ENCODE data around the gene VIT.

The VIT gene

GRCh38 chr2:36808386-36809068, 112.0 kb downstream of the VIT start:
- no peak overlapping the region for H3K4me3 ChIP-seq (ENCODE audit: low read depth, low read length)
- DNase-seq (ENCODE audit: low read depth) = no peak
- TF ChIP-seq, protein P1, sequence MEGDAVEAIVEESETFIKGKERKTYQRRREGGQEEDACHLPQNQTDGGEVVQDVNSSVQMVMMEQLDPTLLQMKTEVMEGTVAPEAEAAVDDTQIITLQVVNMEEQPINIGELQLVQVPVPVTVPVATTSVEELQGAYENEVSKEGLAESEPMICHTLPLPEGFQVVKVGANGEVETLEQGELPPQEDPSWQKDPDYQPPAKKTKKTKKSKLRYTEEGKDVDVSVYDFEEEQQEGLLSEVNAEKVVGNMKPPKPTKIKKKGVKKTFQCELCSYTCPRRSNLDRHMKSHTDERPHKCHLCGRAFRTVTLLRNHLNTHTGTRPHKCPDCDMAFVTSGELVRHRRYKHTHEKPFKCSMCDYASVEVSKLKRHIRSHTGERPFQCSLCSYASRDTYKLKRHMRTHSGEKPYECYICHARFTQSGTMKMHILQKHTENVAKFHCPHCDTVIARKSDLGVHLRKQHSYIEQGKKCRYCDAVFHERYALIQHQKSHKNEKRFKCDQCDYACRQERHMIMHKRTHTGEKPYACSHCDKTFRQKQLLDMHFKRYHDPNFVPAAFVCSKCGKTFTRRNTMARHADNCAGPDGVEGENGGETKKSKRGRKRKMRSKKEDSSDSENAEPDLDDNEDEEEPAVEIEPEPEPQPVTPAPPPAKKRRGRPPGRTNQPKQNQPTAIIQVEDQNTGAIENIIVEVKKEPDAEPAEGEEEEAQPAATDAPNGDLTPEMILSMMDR (IDR thresholded peaks at IDR 0.05; ENCODE audit: low read depth, low read length, missing control alignments) = no peak

DNA sequence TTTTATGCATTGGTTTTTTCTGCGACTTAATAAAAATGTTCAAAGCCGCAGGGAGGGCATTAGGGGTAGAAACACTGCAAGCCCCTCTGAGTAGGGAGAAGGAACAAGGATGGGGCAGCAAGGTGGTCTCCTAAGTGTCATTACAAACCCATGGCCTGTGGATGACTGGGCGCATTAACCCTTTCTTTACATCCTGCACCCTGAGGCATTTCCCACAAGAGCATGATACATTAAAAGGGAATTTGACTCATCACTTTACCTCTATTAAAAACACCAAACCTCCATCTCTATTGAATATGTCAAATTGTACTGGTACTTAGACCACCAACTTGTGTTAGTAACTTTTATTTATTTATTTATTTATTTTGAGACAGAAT, 112.5 kb downstream of the VIT start:
- TF ChIP-seq, protein P1 (IDR thresholded peaks at IDR 0.05; ENCODE audit: low read depth, low read length, missing control alignments) = no peak
- DNase-seq (ENCODE audit: low read depth) = no peak
- H3K4me3 ChIP-seq (ENCODE audit: low read depth, low read length) = no peak overlapping the region

DNA sequence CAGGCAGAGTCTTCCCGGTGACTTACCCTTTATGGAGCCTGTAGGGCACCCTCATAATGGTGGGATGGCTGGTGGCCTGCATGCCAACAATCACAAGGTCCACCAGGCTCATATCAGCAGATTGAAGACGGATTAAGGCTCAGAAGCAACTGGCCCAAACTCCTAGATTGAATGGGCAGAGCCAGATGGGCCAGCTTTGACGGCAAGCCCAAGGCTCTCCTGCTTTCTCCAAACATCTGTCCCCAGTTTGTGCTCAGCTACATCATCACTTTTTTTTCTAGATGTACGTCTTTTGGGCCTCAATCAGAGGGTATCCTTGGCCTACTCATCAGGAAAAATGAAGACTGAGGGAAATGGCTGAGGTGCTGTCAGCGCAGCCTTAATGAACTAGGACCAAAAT, 114.6 kb downstream of the VIT start:
- TF ChIP-seq, protein P1 (IDR thresholded peaks at IDR 0.05; ENCODE audit: low read depth, low read length, missing control alignments) = no peak
- no peak for DNase-seq (ENCODE audit: low read depth)
- no peak overlapping the region for H3K4me3 ChIP-seq (ENCODE audit: low read depth, low read length)

- TF ChIP-seq, protein P1 (IDR thresholded peaks at IDR 0.05; ENCODE audit: low read depth, low read length, missing control alignments) = peak; percentile 44
- DNase-seq (ENCODE audit: low read depth) = no peak
- H3K4me3 ChIP-seq (ENCODE audit: low read depth, low read length) = no peak overlapping the region
Observed at GRCh38 chr2:36812196-36812595, 115.7 kb downstream of the VIT start.

- TF ChIP-seq, protein P1 (IDR thresholded peaks at IDR 0.05; ENCODE audit: low read depth, low read length, missing control alignments) = no peak
Observed at GRCh38 chr2:36818542-36818941, 122.0 kb downstream of the VIT start.

DNA sequence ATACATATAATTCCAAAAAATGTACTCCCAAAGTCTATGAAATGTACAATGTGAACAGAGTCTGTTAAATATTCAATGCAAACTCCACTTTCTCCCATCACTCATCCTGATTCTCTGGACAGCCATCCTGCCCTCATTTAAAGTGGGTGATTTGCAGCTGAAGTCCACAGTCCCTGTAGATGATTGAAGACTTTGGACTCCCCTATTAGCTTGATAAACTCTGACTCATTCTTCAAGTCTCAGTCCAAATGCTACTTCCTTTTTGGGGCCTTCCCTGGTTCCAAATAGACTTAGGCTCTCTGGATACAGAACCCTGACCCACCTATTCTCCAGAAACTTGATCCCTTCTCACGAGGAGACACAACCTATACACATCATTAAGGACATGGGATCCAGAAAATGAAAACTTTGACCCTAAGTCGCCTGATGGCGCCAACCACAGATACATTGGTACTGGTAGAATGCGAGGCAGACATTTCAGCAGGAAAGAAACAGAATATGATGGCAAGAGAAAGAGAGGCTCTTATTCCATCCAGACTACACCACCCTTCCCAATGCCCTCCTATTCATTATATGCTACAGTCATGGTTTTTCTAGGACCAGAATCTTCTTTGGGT, 122.7 kb downstream of the VIT start:
- DNase-seq (ENCODE audit: low read depth) = no peak
- TF ChIP-seq, protein P1 (IDR thresholded peaks at IDR 0.05; ENCODE audit: low read depth, low read length, missing control alignments) = no peak
- no peak overlapping the region for H3K4me3 ChIP-seq (ENCODE audit: low read depth, low read length)

More at GRCh38 chr2:36818542-36818941, 122.0 kb downstream of the VIT start:
- no peak overlapping the region for H3K4me3 ChIP-seq (ENCODE audit: low read depth, low read length)
- DNase-seq (ENCODE audit: low read depth) = no peak

Data from GM12864 (cell line).